ENCODE results near the gene TMEM192. TPM values are rescaled to one million over a fixed set of nuclear protein-coding genes. Genes with fewer than 3 reads are reported as not detected.

Gene TMEM192
- total and polyA plus RNA-seq, 2 of the 4 experiments (the other 2 are of a cell fraction): 7.7 to 17.2 TPM

GRCh38 chr4:165154482-165154881 is 41.8 kb upstream of the TMEM192 start:
- H3K18ac ChIP-seq (ENCODE audit: low read depth, low read length): no peak overlapping the region
- ChIA-PET POLR2A (ENCODE audit: unreplicated experiment) (no interaction called here), CTCF (no interaction called here)
- H3K4me1 ChIP-seq (ENCODE audit: control insufficient read depth, insufficient read depth, low read length): no peaks in the 10 kb centered on the region
- TF ChIP-seq BHLHE40 (IDR thresholded peaks at IDR 0.05; ENCODE audit: low read depth, low read length): no peak
- TF ChIP-seq, protein P1, sequence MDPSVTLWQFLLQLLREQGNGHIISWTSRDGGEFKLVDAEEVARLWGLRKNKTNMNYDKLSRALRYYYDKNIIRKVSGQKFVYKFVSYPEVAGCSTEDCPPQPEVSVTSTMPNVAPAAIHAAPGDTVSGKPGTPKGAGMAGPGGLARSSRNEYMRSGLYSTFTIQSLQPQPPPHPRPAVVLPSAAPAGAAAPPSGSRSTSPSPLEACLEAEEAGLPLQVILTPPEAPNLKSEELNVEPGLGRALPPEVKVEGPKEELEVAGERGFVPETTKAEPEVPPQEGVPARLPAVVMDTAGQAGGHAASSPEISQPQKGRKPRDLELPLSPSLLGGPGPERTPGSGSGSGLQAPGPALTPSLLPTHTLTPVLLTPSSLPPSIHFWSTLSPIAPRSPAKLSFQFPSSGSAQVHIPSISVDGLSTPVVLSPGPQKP (IDR thresholded peaks at IDR 0.05; ENCODE audit: borderline replicate concordance, low read depth, low read length): no peak
- no peak for TF ChIP-seq MAZ (IDR thresholded peaks at IDR 0.05; ENCODE audit: borderline replicate concordance, low read depth, low read length)
- TF ChIP-seq RAD21 (IDR thresholded peaks at IDR 0.05; ENCODE audit: low read length): no peak
- TF ChIP-seq CEBPB (IDR thresholded peaks at IDR 0.05; ENCODE audit: low read depth, low read length): no peak
- TF ChIP-seq CTCF (conservative IDR thresholded peaks at IDR 0.05; ENCODE audit: low read depth, low read length): no peak
- TF ChIP-seq RFX5 (IDR thresholded peaks at IDR 0.05; ENCODE audit: low read depth, low read length): no peak
- no peak for TF ChIP-seq RCOR1 (IDR thresholded peaks at IDR 0.05; ENCODE audit: insufficient replicate concordance, low read length)
- no peak for TF ChIP-seq USF2 (IDR thresholded peaks at IDR 0.05; ENCODE audit: low read depth, low read length)
- no peak for TF ChIP-seq MXI1 (IDR thresholded peaks at IDR 0.05; ENCODE audit: borderline replicate concordance, low read depth, low read length)
- TF ChIP-seq CHD1 (IDR thresholded peaks at IDR 0.05; ENCODE audit: low read depth, low read length): no peak
- no peak for TF ChIP-seq POLR2A (IDR thresholded peaks at IDR 0.05; ENCODE audit: low read depth, low read length)
- no peak for TF ChIP-seq FOS (IDR thresholded peaks at IDR 0.05; ENCODE audit: low read depth, low read length)
- TF ChIP-seq NFE2L2 (IDR thresholded peaks at IDR 0.05; ENCODE audit: low read depth, low read length): no peak
- TF ChIP-seq SMC3 (IDR thresholded peaks at IDR 0.05; ENCODE audit: low read depth, low read length): no peak
- TF ChIP-seq MAFK (IDR thresholded peaks at IDR 0.05; ENCODE audit: low read depth, low read length): no peak
- dilution Hi-C loops (cut with HindIII; ENCODE audit: low sequenced_read_pairs, unreplicated experiment) (no loop called here), intact Hi-C loops (cut with micrococcal nuclease) (no loop called here), in situ Hi-C loops (cut with MboI; ENCODE audit: low sequenced_read_pairs) (no loop called here)
- H4K8ac ChIP-seq (ENCODE audit: low read depth in 2 of 2, low read length in 2 of 2): no peak overlapping the region
- no peaks in the 10 kb centered on the region for H3K79me1 ChIP-seq (ENCODE audit: low read depth in 1 of 2, low read length in 2 of 2)
- no peak overlapping the region for H2AFZ ChIP-seq (replicated peaks; ENCODE audit: low read length, poor library complexity)
- no TSS peak for BruUV-seq (replicated peaks)
- no peak overlapping the region for H2AK5ac ChIP-seq (ENCODE audit: low read depth, low read length)
- no peak overlapping the region for H3K4me2 ChIP-seq (ENCODE audit: low read depth, low read length)
- no peaks in the 10 kb centered on the region for H3K9me3 ChIP-seq (ENCODE audit: control insufficient read depth, insufficient read depth, low read length)
- no peak overlapping the region for H3K9ac ChIP-seq (ENCODE audit: low read depth, low read length)
- H3K23ac ChIP-seq (ENCODE audit: low read depth, low read length): no peak overlapping the region
- no peaks in the 10 kb centered on the region for H3K36me3 ChIP-seq (ENCODE audit: control insufficient read depth, insufficient read depth, low read length)
- no peak overlapping the region for H2BK5ac ChIP-seq (ENCODE audit: low read depth, low read length, poor library complexity, severe bottlenecking)
- no peak for ATAC-seq (ENCODE audit: low read depth)
- no peaks in the 10 kb centered on the region for H4K20me1 ChIP-seq (ENCODE audit: insufficient read depth, low read length)
- no peak overlapping the region for H2AK9ac ChIP-seq (replicated peaks; ENCODE audit: low read depth, low read length, poor library complexity)
- no peak overlapping the region for H3K4me3 ChIP-seq (ENCODE audit: insufficient read depth, low read depth, low read length)
- H3K4ac ChIP-seq (ENCODE audit: low read depth, low read length): no peak overlapping the region
- no peak overlapping the region for H3K56ac ChIP-seq (ENCODE audit: extremely low read depth, insufficient read depth, low read length)
- no peak overlapping the region for H2BK20ac ChIP-seq (ENCODE audit: low read depth, low read length)
- no peak overlapping the region for H2BK15ac ChIP-seq (ENCODE audit: low read depth, low read length)
- no peak overlapping the region for H4K91ac ChIP-seq (ENCODE audit: insufficient read depth, low read depth, low read length)
- no peak overlapping the region for H2BK120ac ChIP-seq (ENCODE audit: low read depth, low read length)
- H3K27me3 ChIP-seq (ENCODE audit: control insufficient read depth, insufficient read depth, low read length): no peaks in the 10 kb centered on the region
- no peaks in the 10 kb centered on the region for H3K9me1 ChIP-seq (ENCODE audit: insufficient read depth, low read length)
- H4K5ac ChIP-seq (ENCODE audit: low read depth, low read length): no peak overlapping the region
- H3K14ac ChIP-seq (replicated peaks; ENCODE audit: low read depth, low read length): no peak overlapping the region
- no peak for DNase-seq
- H3K27ac ChIP-seq (ENCODE audit: insufficient read depth, low read length): no peak overlapping the region

Measured in IMR-90 (cell line).